Neural cell (in vitro differentiated cells): ENCODE results near the gene TIMM17A.

Experiments
- CTCF ChIP-seq: fragments of 450-650 bp; IDR thresholded peaks from 2 replicates; pipeline ENCODE4 v1.5.1; 2014; ENCODE audit warnings: antibody characterized with exemption, mild to moderate bottlenecking, moderate library complexity; ENCODE audit not compliant: poor library complexity, severe bottlenecking
- EZH2 ChIP-seq: fragments of 200-600, 300-800 bp; shearing (Covaris generic), sonication (generic); IDR thresholded peaks from 2 replicates; pipeline ENCODE4 v1.6.1; 2014; ENCODE audit warnings: antibody characterized with exemption, low read length, borderline replicate concordance, mild to moderate bottlenecking; ENCODE audit not compliant: insufficient read depth, poor library complexity, severe bottlenecking
- POLR2AphosphoS5 ChIP-seq: IDR thresholded peaks from 2 replicates; pipeline ENCODE4 v1.6.1; 2012
- REST ChIP-seq: IDR thresholded peaks from 2 replicates; pipeline ENCODE4 v1.6.1; 2012; ENCODE audit warnings: borderline replicate concordance

- no peak for TF ChIP-seq EZH2
- no peak for TF ChIP-seq CTCF
- no peak for TF ChIP-seq POLR2AphosphoS5
- no peak for TF ChIP-seq REST
Observed at GRCh38 chr1:201912832-201913231, 42.5 kb upstream of the TIMM17A start.
